ENCODE data around the gene ITGB3BP. TPM values are rescaled to one million over a fixed set of nuclear protein-coding genes. Genes with fewer than 3 reads are reported as not detected.

The ITGB3BP gene
- total and polyA plus RNA-seq, 2 of the 4 experiments (the other 2 are of a cell fraction), result 8.1 to 11.9 TPM

DNA sequence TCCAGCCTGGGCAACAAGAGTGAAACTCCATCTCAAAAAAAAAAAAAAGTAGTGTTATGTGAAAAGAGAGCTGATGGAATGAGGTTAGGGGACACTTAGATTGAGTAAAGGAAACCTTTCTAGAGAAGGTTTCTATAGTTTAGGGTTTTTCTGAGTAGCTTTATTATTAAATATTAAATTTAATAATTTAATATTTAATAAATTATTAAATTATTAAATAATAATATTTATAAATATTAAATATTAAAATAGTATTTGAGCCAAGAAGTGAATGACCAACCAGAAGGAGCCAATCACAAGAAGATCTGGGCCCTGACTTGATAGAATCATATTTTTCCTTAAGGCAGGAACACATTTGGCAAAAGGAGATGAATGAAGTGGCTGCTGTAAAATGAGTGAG is 104.9 kb downstream of the ITGB3BP start:
- H3K9me1 ChIP-seq (ENCODE audit: insufficient read depth, low read length), result no peaks in the 10 kb centered on the region

More for the DNA sequence above, 104.9 kb downstream of the ITGB3BP start:
- Histone ChIP-seq H4K8ac (ENCODE audit: low read depth in 2 of 2, low read length in 2 of 2) (no peak overlapping the region), H3K9me3 (ENCODE audit: control insufficient read depth, insufficient read depth, low read length) (no peaks in the 10 kb centered on the region), H3K9ac (ENCODE audit: low read depth, low read length) (no peak overlapping the region), H4K20me1 (ENCODE audit: insufficient read depth, low read length) (no peaks in the 10 kb centered on the region), H3K14ac (replicated peaks; ENCODE audit: low read depth, low read length) (no peak overlapping the region), H2BK120ac (ENCODE audit: low read depth, low read length) (no peak overlapping the region), H3K23ac (ENCODE audit: low read depth, low read length) (no peak overlapping the region), H3K79me1 (ENCODE audit: low read depth in 1 of 2, low read length in 2 of 2) (no peaks in the 10 kb centered on the region), H2BK5ac (ENCODE audit: low read depth, low read length, poor library complexity, severe bottlenecking) (no peak overlapping the region), H2BK15ac (ENCODE audit: low read depth, low read length) (no peak overlapping the region), H3K4me2 (ENCODE audit: low read depth, low read length) (no peak overlapping the region), H4K91ac (ENCODE audit: insufficient read depth, low read depth, low read length) (no peak overlapping the region), H3K4ac (ENCODE audit: low read depth, low read length) (no peak overlapping the region), H3K4me1 (ENCODE audit: control insufficient read depth, insufficient read depth, low read length) (no peaks in the 10 kb centered on the region), H2BK20ac (ENCODE audit: low read depth, low read length) (no peak overlapping the region), H2AFZ (replicated peaks; ENCODE audit: low read length, poor library complexity) (no peak overlapping the region), H4K5ac (ENCODE audit: low read depth, low read length) (no peak overlapping the region), H3K27ac (ENCODE audit: insufficient read depth, low read length) (no peak overlapping the region), H3K27me3 (ENCODE audit: control insufficient read depth, insufficient read depth, low read length) (no peaks in the 10 kb centered on the region), H2AK5ac (ENCODE audit: low read depth, low read length) (no peak overlapping the region), H3K18ac (ENCODE audit: low read depth, low read length) (no peak overlapping the region), H2AK9ac (replicated peaks; ENCODE audit: low read depth, low read length, poor library complexity) (no peak overlapping the region), H3K36me3 (ENCODE audit: control insufficient read depth, insufficient read depth, low read length) (0 out of 2 replicates have a peak, but pooled peaks cover 3% of the 10 kb centered on the region), H3K56ac (ENCODE audit: extremely low read depth, insufficient read depth, low read length) (no peak overlapping the region), H3K4me3 (ENCODE audit: insufficient read depth, low read depth, low read length) (no peak overlapping the region)
- TF ChIP-seq ELK1 (IDR thresholded peaks at IDR 0.05; ENCODE audit: borderline replicate concordance, low read depth, low read length), result no peak
- TF ChIP-seq SMC3 (IDR thresholded peaks at IDR 0.05; ENCODE audit: low read depth, low read length), result no peak
- no peak for TF ChIP-seq BHLHE40 (IDR thresholded peaks at IDR 0.05; ENCODE audit: low read depth, low read length)
- TF ChIP-seq CHD1 (IDR thresholded peaks at IDR 0.05; ENCODE audit: low read depth, low read length), result no peak
- no peak for TF ChIP-seq NFE2L2 (IDR thresholded peaks at IDR 0.05; ENCODE audit: low read depth, low read length)
- TF ChIP-seq FOS (IDR thresholded peaks at IDR 0.05; ENCODE audit: low read depth, low read length), result no peak
- no peak for TF ChIP-seq MAFK (IDR thresholded peaks at IDR 0.05; ENCODE audit: low read depth, low read length)
- POLR2A ChIA-PET (ENCODE audit: unreplicated experiment), result no interaction called here
- intact Hi-C loops (cut with micrococcal nuclease), result no loop called here
- in situ Hi-C loops (cut with MboI; ENCODE audit: low sequenced_read_pairs), result no loop called here
- no peak for ATAC-seq (ENCODE audit: low read depth)
- no peak for DNase-seq
- CTCF ChIA-PET, result no interaction called here
- dilution Hi-C loops (cut with HindIII; ENCODE audit: low sequenced_read_pairs, unreplicated experiment), result no loop called here
- BruUV-seq (replicated peaks), result no TSS peak
